Measurements from ENCODE around the gene CACNA1D. TPM values are rescaled to one million over a fixed set of nuclear protein-coding genes. Genes with fewer than 3 reads are reported as not detected.
A peak's percentile ranks its signal among the peaks of the same experiment; 100 is the strongest.

Gene CACNA1D
- total RNA-seq, 1 donor from 2014 or later: 5.6 TPM

DNA sequence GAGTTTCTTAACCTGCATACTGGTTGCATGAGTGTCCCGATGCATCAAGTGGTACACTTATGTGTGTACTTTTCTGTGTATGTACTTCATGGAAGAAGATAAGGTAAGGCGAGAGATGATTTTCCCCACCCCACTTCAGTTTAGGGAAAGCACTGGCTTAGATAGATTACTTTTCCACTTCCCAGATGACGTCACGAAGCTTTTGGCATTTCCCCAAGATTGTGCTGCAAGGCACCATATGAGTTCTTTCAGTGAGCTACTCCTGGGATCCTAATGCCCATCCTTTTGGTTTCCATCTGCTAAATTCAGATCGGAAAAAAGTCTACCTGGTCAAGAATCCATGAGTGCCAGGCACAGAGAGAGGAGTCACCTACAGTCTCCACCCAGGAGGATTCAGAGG, 356.5 kb downstream of the CACNA1D start:
- DNase-seq: no peak

DNA sequence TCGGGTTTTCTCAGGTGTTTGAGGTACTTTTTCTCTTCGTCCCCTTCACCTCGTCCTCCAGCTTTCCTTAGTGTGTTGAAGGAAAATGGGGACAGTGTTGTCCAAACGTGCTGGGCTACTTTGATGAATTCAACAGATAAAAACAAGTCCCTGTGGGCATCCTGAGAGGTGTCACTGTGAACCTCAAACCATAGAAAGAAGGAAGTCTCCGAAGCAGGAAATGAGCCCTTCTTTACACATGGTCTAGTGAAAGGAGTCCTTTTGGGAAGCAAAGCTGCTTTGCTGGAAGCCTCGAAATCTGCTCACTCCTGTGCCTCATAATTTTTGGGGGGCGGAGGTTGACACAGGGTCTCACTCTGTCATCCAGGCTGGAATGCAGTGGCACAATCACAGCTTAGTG, 362.6 kb downstream of the CACNA1D start:
- no peak for DNase-seq

DNA sequence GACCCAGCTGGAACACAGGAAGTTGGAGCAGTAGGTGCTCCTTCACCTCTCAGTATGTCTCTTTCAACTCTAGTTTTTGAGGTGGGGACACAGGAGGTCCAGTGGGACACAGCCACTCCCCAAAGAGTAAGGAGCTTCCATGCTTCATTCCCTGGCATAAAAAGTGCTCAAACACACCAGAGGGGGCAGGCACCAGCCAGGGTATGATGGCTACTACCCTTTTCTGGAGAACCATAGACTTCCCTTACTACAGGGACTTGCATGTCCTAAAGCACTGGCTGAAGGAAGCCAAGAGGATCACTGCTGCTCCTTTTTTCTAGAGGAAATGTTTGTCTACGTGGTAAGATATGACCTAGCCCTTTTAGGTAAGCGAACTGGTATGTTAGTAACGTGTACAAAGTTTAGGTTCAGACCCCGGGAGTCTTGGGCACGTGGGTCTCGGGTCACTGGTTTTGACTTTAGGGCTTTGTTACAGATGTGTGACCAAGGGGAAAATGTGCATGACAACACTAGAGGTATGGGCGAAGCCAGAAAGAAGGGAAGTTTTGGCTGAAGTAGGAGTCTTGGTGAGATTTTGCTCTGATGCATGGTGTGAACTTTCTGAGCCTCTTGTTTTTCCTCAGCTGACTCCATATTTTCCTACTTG, 363.8 kb downstream of the CACNA1D start:
- DNase-seq: no peak

DNA sequence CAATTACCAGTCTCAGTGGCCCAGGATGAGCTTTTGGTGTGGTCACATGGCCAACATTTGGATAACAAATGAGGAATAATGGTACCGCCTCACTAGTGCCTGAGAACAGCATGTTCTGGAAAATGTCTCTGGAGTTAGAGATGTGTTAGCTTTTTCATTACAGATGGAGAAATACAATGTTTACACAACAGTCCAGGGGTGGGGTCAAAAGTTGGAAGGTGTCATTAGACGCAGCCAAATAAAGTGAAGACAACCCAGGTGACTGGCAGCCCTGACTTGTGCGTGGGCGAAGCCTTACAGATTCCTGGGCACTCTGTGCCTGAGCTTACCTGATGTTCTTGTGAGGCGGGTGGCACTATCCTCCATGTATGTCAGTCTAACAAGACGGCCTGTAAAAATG, 364.8 kb downstream of the CACNA1D start:
- DNase-seq: no peak

DNA sequence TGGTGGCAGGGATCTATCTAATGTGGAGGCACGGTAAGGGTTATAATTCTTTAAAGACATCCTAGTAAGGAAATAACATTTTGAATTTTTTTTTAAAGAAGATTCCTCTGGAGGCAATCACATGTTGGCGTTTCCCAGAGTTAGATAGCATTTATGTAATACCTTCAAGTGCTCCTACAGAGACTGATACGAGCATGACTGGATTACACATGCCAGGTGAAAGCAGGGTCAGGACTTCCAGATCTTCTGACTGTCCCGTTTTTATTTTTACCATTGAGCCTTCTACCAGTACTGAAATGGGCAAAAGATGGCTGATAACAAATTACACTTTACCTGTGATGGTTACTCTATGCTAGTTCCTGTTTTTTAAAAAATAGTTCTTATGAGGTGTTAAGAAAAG, 365.8 kb downstream of the CACNA1D start:
- no peak for DNase-seq

DNA sequence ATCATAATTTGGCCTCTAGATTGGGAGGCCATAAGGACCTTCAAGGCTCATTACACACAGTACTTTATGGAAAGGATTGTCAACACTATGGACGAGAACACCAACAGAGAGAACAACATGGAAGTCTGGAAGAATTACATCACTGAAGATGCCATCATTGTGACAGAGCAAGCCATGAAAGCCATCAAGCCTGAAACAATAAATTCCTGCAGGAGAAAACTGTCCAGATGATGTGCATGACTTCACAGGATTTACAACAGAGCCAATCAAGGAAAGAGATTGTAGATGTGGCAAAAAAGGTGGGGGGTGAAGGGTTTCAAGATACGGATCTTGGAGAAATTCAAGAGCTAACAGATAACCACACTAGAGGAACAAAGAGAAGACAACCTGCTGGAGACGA, 367.8 kb downstream of the CACNA1D start:
- no peak for DNase-seq

DNA sequence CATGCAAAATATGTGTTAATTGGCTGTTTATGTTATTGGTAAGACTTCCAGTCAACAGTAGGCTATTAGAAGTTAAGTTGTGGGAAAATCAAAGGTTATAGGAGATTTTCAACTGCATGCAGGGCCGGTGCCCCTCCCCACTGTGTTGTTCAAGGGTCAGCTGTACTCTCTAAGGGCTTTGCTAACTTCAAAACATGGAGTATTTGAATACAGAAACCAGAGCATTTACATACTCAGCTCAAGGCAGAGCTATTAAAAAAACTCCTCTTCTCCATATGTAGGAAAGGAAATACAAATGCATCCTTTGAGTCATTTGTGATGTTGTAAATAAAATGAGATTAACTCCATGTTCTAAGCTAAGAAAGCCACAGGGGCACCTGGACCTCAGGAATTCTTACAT, 368.7 kb downstream of the CACNA1D start:
- no peak for DNase-seq

Small RNA genes within 50 kb of the gene (small RNA-seq; reads per million reads assigned to genes)
- gene AC012467.1 (ENCODE audit: low replicate concordance) (not detected), gene RF00154 (ENCODE audit: low replicate concordance) (20.3 reads per million, percentile 94 among the genes with 10 or more reads in this experiment)

Other genes with a start within 250 kb of the CACNA1D start
- 159 TPM for gene TKT, start 238.6 kb upstream of the CACNA1D start, total RNA-seq
- 17.6 TPM for gene DCP1A, start 147.1 kb upstream of the CACNA1D start, total RNA-seq

All from skin of body (tissue), 3 donors.